ENCODE results near the gene AAMDC. TPM values are rescaled to one million over a fixed set of nuclear protein-coding genes. Genes with fewer than 3 reads are reported as not detected.
"Not testable (repeated sequence)": the region's sequence is repeated elsewhere in the genome, so short reads cannot be mapped to it uniquely, and the experiment has no call there.

Gene AAMDC
- polyA plus RNA-seq, 1 donor, result 61.4 TPM

DNA sequence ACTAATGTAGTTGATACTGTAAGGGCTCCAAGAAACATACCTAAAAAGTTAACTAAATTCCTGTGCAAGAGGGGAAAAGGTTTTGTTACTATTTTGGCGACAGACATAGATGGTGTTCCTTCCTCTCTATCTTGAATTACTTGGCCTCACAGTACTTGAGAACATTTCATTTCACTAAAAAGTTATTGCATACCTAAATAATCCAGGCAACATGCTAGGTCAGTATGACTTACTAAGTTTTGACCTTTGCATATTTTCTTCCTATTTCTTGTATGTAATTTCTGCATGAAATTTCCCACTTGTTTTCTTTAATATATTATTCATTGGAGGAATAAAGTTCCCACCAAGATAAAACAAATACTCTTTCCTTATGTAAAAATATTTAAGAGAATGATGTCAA is 74.0 kb downstream of the AAMDC start:
- H3K27me3 ChIP-seq (ENCODE audit: control insufficient read depth, insufficient read depth, low read length); DNase-seq; H3K4me1 ChIP-seq (ENCODE audit: control insufficient read depth, insufficient read depth, low read length); H3K27ac ChIP-seq (ENCODE audit: low read length); H3K4me3 ChIP-seq (ENCODE audit: low read length); H3K9me3 ChIP-seq (ENCODE audit: control insufficient read depth, low read depth, low read length): not testable (repeated sequence)
- H3K36me3 ChIP-seq (ENCODE audit: control insufficient read depth, insufficient read depth, low read length), result peaks cover 15% of the 10 kb centered on the region
- WGBS (ENCODE audit: insufficient coverage, low lambda C conversion rate), result no CpG with 5 or more reads among the region's 1 CpG

DNA sequence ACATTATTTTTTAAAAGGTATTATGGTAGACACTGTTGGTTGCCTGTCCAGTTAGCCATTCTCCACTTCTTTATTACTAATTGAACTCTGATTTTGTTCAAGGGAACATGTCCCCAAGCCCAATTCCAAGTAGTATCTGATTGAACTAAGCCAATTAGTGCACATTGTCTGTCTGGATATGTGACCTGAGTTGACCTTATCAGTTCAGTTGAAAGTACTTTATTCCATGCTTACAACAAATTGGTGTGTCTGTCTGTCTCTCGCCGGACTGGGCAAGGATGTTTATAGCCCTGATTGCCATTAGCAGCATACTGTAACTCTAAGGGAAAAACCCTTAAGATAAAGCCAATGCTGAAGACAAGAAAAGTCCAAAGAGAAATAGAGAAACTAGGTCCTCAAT is 87.9 kb downstream of the AAMDC start:
- Histone ChIP-seq H3K4me3 (ENCODE audit: low read length) (no peak overlapping the region), H3K9me3 (ENCODE audit: control insufficient read depth, low read depth, low read length) (no peaks in the 10 kb centered on the region), H3K27me3 (ENCODE audit: control insufficient read depth, insufficient read depth, low read length) (no peaks in the 10 kb centered on the region), H3K36me3 (ENCODE audit: control insufficient read depth, insufficient read depth, low read length) (peaks cover 16% of the 10 kb centered on the region), H3K4me1 (ENCODE audit: control insufficient read depth, insufficient read depth, low read length) (peaks cover 4% of the 10 kb centered on the region), H3K27ac (ENCODE audit: low read length) (no peak overlapping the region)
- WGBS (ENCODE audit: insufficient coverage, low lambda C conversion rate), result no CpG with 5 or more reads among the region's 2 CpGs
- peak in 1 of 2 donors; percentile 7 for DNase-seq

DNA sequence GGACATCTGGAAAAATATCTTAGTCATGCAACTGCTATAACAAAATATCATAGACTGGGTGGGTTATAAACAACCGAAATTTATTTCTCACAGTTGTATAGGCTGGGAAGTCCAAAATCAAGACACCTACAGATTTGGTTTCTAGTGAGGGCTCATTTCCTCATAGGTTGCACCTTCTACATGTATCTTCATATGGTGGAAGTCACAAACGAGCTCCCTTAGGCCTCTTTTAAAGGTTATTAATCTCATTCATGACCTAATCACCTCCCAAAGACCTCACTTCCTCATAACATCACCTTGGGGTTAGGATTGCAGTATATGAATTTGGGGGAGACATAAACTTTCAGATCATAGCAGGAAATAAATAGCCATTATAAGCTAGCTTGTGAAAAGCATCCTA is 88.3 kb downstream of the AAMDC start:
- Histone ChIP-seq H3K36me3 (ENCODE audit: control insufficient read depth, insufficient read depth, low read length) (peaks cover 16% of the 10 kb centered on the region), H3K9me3 (ENCODE audit: control insufficient read depth, low read depth, low read length) (no peaks in the 10 kb centered on the region), H3K27me3 (ENCODE audit: control insufficient read depth, insufficient read depth, low read length) (no peaks in the 10 kb centered on the region), H3K4me1 (ENCODE audit: control insufficient read depth, insufficient read depth, low read length) (peaks cover 4% of the 10 kb centered on the region), H3K4me3 (ENCODE audit: low read length) (no peak overlapping the region), H3K27ac (ENCODE audit: low read length) (no peak overlapping the region)
- DNase-seq, result no peak
- WGBS (ENCODE audit: insufficient coverage, low lambda C conversion rate), result no CpG with 5 or more reads among the region's 2 CpGs

DNA sequence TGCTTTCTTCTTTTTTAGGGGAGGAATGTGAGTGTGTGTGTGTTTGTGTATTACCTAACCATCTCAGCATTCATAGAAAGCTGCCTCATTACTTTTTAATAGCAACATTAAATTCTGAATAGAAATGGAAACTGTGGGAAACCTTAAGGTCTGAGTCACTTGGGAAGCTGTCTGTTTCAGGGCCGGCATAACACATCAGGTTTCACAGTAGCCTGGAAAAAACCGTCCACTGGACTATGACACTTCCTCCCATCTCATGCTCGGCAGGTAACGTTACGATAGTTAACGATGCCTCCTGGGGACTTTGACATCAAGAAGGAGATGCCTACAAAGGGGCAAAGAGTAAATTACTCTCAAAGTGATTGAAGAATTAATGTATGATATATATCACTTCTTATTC is 89.9 kb downstream of the AAMDC start:
- H3K9me3 ChIP-seq (ENCODE audit: control insufficient read depth, low read depth, low read length); H3K4me1 ChIP-seq (ENCODE audit: control insufficient read depth, insufficient read depth, low read length); H3K27me3 ChIP-seq (ENCODE audit: control insufficient read depth, insufficient read depth, low read length); H3K27ac ChIP-seq (ENCODE audit: low read length); H3K4me3 ChIP-seq (ENCODE audit: low read length): not testable (repeated sequence)
- WGBS (ENCODE audit: insufficient coverage, low lambda C conversion rate), result no CpG with 5 or more reads among the region's 6 CpGs
- peak; percentile 64 to 85 for DNase-seq
- H3K36me3 ChIP-seq (ENCODE audit: control insufficient read depth, insufficient read depth, low read length), result peaks cover 13% of the 10 kb centered on the region

DNA sequence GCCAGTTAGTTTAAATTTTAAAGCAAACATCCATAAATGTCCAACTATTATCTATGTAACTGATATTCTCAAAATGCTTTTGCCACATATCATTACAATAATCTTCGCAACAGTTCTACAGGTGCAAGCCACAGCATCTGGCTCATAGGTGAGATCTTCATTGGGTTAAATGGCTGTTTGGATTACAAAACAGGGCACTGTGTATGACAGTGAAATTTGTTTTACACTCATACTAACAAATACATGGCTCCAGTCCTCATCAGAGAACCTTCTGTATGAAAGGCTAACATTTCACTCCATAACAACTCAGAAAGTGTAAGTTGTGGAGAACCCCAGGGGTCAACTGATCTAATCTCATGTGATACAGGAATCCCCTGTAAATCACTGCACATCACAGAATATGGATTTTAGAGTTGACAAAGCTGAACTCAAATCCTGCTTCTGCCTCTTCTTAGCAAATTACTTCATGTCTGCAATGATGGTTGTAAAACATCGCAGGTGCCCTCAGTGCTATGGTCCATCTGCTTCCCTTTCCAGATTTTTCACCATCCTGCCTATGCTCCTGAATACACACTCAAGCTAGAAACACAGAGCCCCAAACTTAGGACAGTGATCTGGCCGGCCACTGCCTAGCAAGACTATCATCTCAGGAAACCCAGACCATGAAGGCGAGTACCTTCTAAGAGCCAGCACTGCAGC is 92.8 kb downstream of the AAMDC start:
- peak in 1 of 2 donors; percentile 10 for DNase-seq
- H3K36me3 ChIP-seq (ENCODE audit: control insufficient read depth, insufficient read depth, low read length); H3K27me3 ChIP-seq (ENCODE audit: control insufficient read depth, insufficient read depth, low read length); H3K4me3 ChIP-seq (ENCODE audit: low read length); H3K9me3 ChIP-seq (ENCODE audit: control insufficient read depth, low read depth, low read length); H3K27ac ChIP-seq (ENCODE audit: low read length); H3K4me1 ChIP-seq (ENCODE audit: control insufficient read depth, insufficient read depth, low read length): not testable (repeated sequence)
- no CpG with 5 or more reads among the region's 4 CpGs for WGBS (ENCODE audit: insufficient coverage, low lambda C conversion rate)

DNA sequence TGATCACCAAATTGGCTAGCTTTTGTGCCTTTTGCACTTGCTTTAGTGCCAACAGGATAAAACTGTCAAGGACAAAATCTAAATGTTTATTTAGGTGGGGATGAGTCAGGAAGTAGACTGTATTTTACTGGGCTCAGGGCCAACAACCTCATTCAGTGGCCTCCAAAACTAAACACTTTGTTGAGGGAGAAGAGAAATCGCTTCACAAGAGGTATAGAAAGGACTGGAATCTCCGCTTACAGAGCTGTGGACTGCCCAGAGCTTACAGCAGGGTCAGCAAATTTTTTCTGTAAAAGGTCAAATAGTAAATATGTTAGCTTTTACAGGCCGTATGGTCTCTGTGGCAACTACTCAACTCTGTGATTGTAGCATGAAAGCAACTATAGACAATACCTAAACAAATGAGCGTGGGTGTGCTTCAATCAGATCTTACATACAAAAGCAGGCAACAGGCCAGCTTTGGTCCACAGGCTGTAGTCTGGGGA is 93.4 kb downstream of the AAMDC start:
- H3K9me3 ChIP-seq (ENCODE audit: control insufficient read depth, low read depth, low read length); H3K27me3 ChIP-seq (ENCODE audit: control insufficient read depth, insufficient read depth, low read length); H3K27ac ChIP-seq (ENCODE audit: low read length); H3K36me3 ChIP-seq (ENCODE audit: control insufficient read depth, insufficient read depth, low read length); H3K4me1 ChIP-seq (ENCODE audit: control insufficient read depth, insufficient read depth, low read length); H3K4me3 ChIP-seq (ENCODE audit: low read length): not testable (repeated sequence)
- peak in 1 of 2 donors; percentile 45 for DNase-seq
- no CpG with 5 or more reads among the region's 4 CpGs for WGBS (ENCODE audit: insufficient coverage, low lambda C conversion rate)

DNA sequence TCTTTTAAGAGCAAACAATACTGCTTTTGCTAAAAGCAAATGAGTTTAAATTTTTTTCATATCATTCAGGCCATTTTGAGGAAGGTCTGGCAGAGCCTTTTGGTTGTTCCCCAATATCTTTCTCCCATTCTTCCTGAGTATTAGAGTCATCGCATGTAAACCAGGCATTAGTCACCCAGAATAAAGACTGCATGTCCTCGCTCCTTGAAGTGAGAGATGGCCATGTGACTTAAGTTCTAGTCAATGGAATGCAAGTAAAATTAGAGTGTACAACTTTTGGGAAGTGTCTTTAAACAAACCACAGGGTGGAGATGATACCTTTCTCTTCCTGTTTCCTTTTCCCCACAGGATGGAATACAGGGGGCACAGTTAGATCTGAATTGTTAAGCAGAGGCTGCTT is 96.8 kb downstream of the AAMDC start:
- not testable (repeated sequence) for H3K4me1 ChIP-seq (ENCODE audit: control insufficient read depth, insufficient read depth, low read length); H3K9me3 ChIP-seq (ENCODE audit: control insufficient read depth, low read depth, low read length); H3K27ac ChIP-seq (ENCODE audit: low read length); H3K4me3 ChIP-seq (ENCODE audit: low read length); H3K27me3 ChIP-seq (ENCODE audit: control insufficient read depth, insufficient read depth, low read length); DNase-seq; H3K36me3 ChIP-seq (ENCODE audit: control insufficient read depth, insufficient read depth, low read length)
- WGBS (ENCODE audit: insufficient coverage, low lambda C conversion rate), result no CpG with 5 or more reads among the region's 2 CpGs

Other genes with a start within 250 kb of the AAMDC start
- 18.1 TPM for gene AQP11, start 231.2 kb upstream of the AAMDC start, polyA plus RNA-seq
- 165 TPM for gene CLNS1A, start 183.3 kb upstream of the AAMDC start, polyA plus RNA-seq
- gene RSF1, start 422 bp upstream of the AAMDC start, polyA plus RNA-seq, result 32.1 TPM
- gene INTS4, start 173.5 kb downstream of the AAMDC start, polyA plus RNA-seq, result 30.3 TPM
- gene KCTD14, start 202.1 kb downstream of the AAMDC start, polyA plus RNA-seq, result 3.1 TPM
- 0.10 TPM for gene THRSP, start 242.7 kb downstream of the AAMDC start, polyA plus RNA-seq

Measured in large intestine (tissue), 3 donors.